Hepatocyte (in vitro differentiated cells): ENCODE data around the gene RTBDN.

Experiments used
- CTCF ChIP-seq: fragments of 200-600 bp; sonication (generic); IDR thresholded peaks from 2 replicates; pipeline ENCODE4 v1.5.1; 2016; ENCODE audit warnings: antibody characterized with exemption, mild to moderate bottlenecking; ENCODE audit not compliant: poor library complexity
- EZH2phosphoT487 ChIP-seq: fragments of 200-600 bp; sonication (generic); IDR thresholded peaks from one replicate; pipeline ENCODE4 v1.6.1; 2018; ENCODE audit warnings: antibody characterized with exemption, mild to moderate bottlenecking, low read depth, moderate library complexity; ENCODE audit not compliant: unreplicated experiment, severe bottlenecking

GRCh38 chr19:12828494-12828893 is 5.9 kb downstream of the RTBDN start:
- TF ChIP-seq CTCF (no peak), EZH2phosphoT487 (no peak)
